H1 (cell line): ENCODE measurements around the gene ADGRL3. TPM values are rescaled to one million over a fixed set of nuclear protein-coding genes. Genes with fewer than 3 reads are reported as not detected.

Source experiments
- POLR2A ChIP-seq, 2 experiments: IDR thresholded peaks; 1 replicate in 1 of 2; 2 replicates in 1 of 2; pipeline ENCODE4 v1.6.1; 2011; ENCODE audit warnings: low read depth in 2 of 2, low read length in 2 of 2, mild to moderate bottlenecking in 2 of 2; ENCODE audit errors: control extremely low read depth in 1 of 2
- SIX5 ChIP-seq: IDR thresholded peaks from 2 replicates; pipeline ENCODE4 v1.6.1; 2011; ENCODE audit warnings: mild to moderate bottlenecking, low read depth, low read length
- polyA plus RNA-seq, 7 experiments: library from polyadenylated mRNA; depleted of rRNA in 3 of 7; stranded (reverse) in 5 of 7; unstranded in 2 of 7; fragments of >200 nt in 5 of 7; fragments of 200-250 nt in 2 of 7; gene quantifications; 1 replicate in 5 of 7; 2 replicates in 1 of 7; 4 replicates in 1 of 7; pipeline versions ENCODE4 v1.2.1 to v1.2.3, GENCODE V29; 2011 to 2013; ENCODE audit warnings: missing spikeins in 2 of 7, mixed read lengths in 2 of 7
- total RNA-seq: library from RNA; stranded (reverse); fragmentation: NEBNext Ultra II Directional; extraction: Animal tissue kit (Norgen Biotek cat#: 25700); gene quantifications from 2 replicates; pipeline ENCODE4 v1.2.1, GENCODE V29; 2021
- TF ChIP-seq, protein P1 (sequence below): fragments of 300-600 bp; sonication (generic); IDR thresholded peaks from 2 replicates; pipeline ENCODE4 v1.7.1; 2012; ENCODE audit warnings: low read length, moderate library complexity, mild to moderate bottlenecking, inconsistent platforms; ENCODE audit not compliant: insufficient replicate concordance

Gene ADGRL3
- total and polyA plus RNA-seq, 2 of the 8 experiments (the other 6 are each of a cell fraction or from before 2014, with no cell fraction given) = 6.6 to 13.0 TPM

DNA sequence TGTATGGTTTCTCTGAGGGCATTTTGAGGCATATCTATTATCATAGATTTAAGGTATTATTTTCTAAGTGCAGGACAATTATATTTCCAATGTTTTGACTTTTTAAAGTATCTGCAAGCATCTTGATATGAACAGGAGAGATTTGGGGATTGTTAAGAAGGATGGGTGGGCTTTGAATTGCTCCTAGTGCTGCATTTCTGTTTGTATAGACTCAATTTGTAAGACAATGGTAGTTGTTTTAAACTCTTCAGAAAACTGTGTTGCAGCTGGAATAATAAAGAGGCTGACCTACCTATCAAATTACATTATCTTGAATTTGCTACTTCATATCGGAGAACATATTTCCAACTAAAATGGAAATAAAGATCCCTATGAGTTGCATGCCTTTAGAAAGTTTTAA, 570.3 kb downstream of the ADGRL3 start (continued):
- TF ChIP-seq, protein P1, sequence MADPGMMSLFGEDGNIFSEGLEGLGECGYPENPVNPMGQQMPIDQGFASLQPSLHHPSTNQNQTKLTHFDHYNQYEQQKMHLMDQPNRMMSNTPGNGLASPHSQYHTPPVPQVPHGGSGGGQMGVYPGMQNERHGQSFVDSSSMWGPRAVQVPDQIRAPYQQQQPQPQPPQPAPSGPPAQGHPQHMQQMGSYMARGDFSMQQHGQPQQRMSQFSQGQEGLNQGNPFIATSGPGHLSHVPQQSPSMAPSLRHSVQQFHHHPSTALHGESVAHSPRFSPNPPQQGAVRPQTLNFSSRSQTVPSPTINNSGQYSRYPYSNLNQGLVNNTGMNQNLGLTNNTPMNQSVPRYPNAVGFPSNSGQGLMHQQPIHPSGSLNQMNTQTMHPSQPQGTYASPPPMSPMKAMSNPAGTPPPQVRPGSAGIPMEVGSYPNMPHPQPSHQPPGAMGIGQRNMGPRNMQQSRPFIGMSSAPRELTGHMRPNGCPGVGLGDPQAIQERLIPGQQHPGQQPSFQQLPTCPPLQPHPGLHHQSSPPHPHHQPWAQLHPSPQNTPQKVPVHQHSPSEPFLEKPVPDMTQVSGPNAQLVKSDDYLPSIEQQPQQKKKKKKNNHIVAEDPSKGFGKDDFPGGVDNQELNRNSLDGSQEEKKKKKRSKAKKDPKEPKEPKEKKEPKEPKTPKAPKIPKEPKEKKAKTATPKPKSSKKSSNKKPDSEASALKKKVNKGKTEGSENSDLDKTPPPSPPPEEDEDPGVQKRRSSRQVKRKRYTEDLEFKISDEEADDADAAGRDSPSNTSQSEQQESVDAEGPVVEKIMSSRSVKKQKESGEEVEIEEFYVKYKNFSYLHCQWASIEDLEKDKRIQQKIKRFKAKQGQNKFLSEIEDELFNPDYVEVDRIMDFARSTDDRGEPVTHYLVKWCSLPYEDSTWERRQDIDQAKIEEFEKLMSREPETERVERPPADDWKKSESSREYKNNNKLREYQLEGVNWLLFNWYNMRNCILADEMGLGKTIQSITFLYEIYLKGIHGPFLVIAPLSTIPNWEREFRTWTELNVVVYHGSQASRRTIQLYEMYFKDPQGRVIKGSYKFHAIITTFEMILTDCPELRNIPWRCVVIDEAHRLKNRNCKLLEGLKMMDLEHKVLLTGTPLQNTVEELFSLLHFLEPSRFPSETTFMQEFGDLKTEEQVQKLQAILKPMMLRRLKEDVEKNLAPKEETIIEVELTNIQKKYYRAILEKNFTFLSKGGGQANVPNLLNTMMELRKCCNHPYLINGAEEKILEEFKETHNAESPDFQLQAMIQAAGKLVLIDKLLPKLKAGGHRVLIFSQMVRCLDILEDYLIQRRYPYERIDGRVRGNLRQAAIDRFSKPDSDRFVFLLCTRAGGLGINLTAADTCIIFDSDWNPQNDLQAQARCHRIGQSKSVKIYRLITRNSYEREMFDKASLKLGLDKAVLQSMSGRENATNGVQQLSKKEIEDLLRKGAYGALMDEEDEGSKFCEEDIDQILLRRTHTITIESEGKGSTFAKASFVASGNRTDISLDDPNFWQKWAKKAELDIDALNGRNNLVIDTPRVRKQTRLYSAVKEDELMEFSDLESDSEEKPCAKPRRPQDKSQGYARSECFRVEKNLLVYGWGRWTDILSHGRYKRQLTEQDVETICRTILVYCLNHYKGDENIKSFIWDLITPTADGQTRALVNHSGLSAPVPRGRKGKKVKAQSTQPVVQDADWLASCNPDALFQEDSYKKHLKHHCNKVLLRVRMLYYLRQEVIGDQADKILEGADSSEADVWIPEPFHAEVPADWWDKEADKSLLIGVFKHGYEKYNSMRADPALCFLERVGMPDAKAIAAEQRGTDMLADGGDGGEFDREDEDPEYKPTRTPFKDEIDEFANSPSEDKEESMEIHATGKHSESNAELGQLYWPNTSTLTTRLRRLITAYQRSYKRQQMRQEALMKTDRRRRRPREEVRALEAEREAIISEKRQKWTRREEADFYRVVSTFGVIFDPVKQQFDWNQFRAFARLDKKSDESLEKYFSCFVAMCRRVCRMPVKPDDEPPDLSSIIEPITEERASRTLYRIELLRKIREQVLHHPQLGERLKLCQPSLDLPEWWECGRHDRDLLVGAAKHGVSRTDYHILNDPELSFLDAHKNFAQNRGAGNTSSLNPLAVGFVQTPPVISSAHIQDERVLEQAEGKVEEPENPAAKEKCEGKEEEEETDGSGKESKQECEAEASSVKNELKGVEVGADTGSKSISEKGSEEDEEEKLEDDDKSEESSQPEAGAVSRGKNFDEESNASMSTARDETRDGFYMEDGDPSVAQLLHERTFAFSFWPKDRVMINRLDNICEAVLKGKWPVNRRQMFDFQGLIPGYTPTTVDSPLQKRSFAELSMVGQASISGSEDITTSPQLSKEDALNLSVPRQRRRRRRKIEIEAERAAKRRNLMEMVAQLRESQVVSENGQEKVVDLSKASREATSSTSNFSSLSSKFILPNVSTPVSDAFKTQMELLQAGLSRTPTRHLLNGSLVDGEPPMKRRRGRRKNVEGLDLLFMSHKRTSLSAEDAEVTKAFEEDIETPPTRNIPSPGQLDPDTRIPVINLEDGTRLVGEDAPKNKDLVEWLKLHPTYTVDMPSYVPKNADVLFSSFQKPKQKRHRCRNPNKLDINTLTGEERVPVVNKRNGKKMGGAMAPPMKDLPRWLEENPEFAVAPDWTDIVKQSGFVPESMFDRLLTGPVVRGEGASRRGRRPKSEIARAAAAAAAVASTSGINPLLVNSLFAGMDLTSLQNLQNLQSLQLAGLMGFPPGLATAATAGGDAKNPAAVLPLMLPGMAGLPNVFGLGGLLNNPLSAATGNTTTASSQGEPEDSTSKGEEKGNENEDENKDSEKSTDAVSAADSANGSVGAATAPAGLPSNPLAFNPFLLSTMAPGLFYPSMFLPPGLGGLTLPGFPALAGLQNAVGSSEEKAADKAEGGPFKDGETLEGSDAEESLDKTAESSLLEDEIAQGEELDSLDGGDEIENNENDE = peak; percentile 36
- 0 out of 2 replicates have a peak, but pooled peaks have one; percentile 17 for TF ChIP-seq SIX5
- no peak for TF ChIP-seq POLR2A (IDR thresholded peaks at IDR 0.05; ENCODE audit: control extremely low read depth in 1 of 2, low read depth in 2 of 2, low read length in 2 of 2)
